ENCODE measurements around the gene RPL32.

GRCh38 chr3:12799525-12800440, 41.6 kb downstream of the RPL32 start:
- TF ChIP-seq POLR2A (IDR thresholded peaks at IDR 0.05) (no peak), CTCF (IDR thresholded peaks at IDR 0.05) (no peak), EP300 (IDR thresholded peaks at IDR 0.05) (no peak)

All from stomach (tissue), 4 donors.